ENCODE measurements around the gene PRKCB.

- TF ChIP-seq EZH2phosphoT487 (IDR thresholded peaks at IDR 0.05; ENCODE audit: borderline replicate concordance, low read length), result no peak
- no peak for TF ChIP-seq CTCF (IDR thresholded peaks at IDR 0.05; ENCODE audit: low read depth, low read length, poor library complexity, severe bottlenecking)
Observed at GRCh38 chr16:24053099-24053946, 217.5 kb downstream of the PRKCB start.
